KOPT-K1 (cell line): ENCODE results near the gene KIF7.
"Not testable (repeated sequence)": the region's sequence is repeated elsewhere in the genome, so short reads cannot be mapped to it uniquely, and the experiment has no call there.

ENCODE experiments used
- H3K27ac ChIP-seq: fragments of 200-600 bp; sonication (generic); 2 replicates; pipeline ENCODE4 v1.5.1; 2016; ENCODE audit warnings: antibody characterized with exemption, mild to moderate bottlenecking, low read depth, low read length; ENCODE audit not compliant: poor library complexity, severe bottlenecking
- H3K36me3 ChIP-seq: fragments of 200-600 bp; sonication (generic); 2 replicates; pipeline ENCODE4 v1.5.1; 2017; ENCODE audit warnings: antibody characterized with exemption, mild to moderate bottlenecking, low read length, moderate library complexity; ENCODE audit not compliant: insufficient read depth
- H3K9me3 ChIP-seq: fragments of 200-600 bp; sonication (generic); 2 replicates; pipeline ENCODE4 v1.5.1; 2017; ENCODE audit warnings: antibody characterized with exemption, low read length, mild to moderate bottlenecking; ENCODE audit not compliant: insufficient read depth, poor library complexity, severe bottlenecking

KIF7 gene

GRCh38 chr15:89654847-89655805 is at the start of gene KIF7:
KIF7 (minus strand) TSS chr15:89655467; CDS start chr15:89652930, 2,537 bp downstream.
- Histone ChIP-seq H3K36me3 (0 out of 2 replicates have a peak, but pooled peaks cover 4% of the 10 kb centered on the region), H3K9me3 (no peaks in the 10 kb centered on the region), H3K27ac (peak within 1 kb of the TSS; percentile 29)

GRCh38 chr15:89704411-89704810 is 49.1 kb upstream of the KIF7 start:
- Histone ChIP-seq H3K9me3 (no peaks in the 10 kb centered on the region), H3K27ac (no peak overlapping the region)

DNA sequence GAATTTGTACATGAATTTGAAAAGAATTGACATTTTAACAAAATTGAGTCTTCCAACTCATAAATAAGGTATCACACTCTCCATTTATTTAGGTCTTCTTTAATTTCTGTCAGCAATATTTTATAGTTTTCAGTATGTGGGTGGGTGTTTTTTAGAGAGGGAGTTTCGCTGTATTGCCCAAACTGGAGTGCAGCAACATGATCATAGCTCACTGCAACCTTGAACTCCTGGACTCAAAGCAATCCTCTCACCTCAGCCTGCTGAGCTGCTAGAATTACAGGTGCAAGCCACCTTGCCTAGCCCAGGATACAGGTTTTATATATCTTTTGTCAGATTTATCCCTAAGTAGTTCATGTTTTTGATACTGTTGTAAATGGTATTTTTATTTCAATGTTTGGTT is 39.9 kb upstream of the KIF7 start:
- no peaks in the 10 kb centered on the region for H3K9me3 ChIP-seq

More at GRCh38 chr15:89704411-89704810, 49.1 kb upstream of the KIF7 start:
- no peaks in the 10 kb centered on the region for H3K36me3 ChIP-seq

GRCh38 chr15:89693696-89694095 is 38.4 kb upstream of the KIF7 start:
- H3K36me3 ChIP-seq, result no peaks in the 10 kb centered on the region
- H3K9me3 ChIP-seq, result no peaks in the 10 kb centered on the region
- H3K27ac ChIP-seq, result no peak overlapping the region

More for the DNA sequence above, 39.9 kb upstream of the KIF7 start:
- no peak overlapping the region for H3K27ac ChIP-seq
- no peaks in the 10 kb centered on the region for H3K36me3 ChIP-seq

GRCh38 chr15:89693091-89693490 is 37.8 kb upstream of the KIF7 start:
- no peak overlapping the region for H3K27ac ChIP-seq
- H3K36me3 ChIP-seq, result no peaks in the 10 kb centered on the region

DNA sequence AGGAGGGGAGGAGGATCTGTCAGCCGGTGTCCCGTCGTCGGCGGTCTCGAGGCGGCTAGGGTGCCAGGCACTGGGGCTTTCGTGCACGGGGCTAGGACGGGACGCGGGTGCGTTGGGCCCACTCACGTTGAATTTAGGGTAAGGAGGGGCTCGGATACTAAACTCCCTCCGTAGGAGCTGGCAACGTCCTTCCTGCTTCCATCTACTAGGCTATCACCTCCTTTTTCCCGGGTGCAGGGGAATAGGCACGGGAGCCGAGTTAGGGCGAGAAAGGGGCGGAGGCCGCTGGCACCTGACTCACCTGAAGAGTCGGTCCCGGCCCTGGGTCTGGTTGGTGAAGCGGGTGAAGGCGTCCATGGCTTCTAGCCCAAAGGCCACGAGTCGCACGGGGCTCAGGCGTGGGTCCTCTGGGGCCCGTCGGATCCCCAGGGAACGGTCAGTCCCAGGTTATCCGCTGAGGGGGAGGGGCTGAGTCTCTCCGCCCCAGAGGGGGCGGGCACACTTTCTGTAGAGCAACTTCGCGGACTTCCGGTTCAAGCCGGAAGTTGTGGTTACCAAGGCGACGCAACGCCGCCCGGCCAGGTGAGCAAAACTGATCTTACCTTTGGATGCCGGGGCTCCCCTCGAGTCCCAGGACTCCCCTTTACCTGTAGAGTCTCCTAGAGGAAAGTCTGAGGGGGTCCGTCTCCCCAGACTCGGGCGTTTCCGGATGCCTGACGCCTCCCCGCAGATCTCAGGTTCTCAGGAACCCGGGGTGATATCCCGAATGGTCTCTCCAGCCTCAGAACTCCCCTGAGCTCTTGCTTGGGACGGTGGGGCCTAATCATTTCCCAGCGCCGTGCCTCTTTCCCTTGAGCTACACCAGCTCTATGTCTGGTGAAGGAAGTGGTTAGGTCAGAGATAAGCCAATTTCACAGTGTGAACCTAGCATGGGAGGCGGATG is 35.3 kb upstream of the KIF7 start, which contains the start of the genes PEX11A and WDR93:
TSS of gene PEX11A (minus strand) at position 479 of the 943 bp plus-strand sequence. CDS start at position 357, 122 bp downstream.
TSS of gene WDR93 (plus strand) at position 536 of the 943 bp plus-strand sequence. CDS start 10,936 bp downstream, outside the sequence.
- Histone ChIP-seq H3K9me3 (no peaks in the 10 kb centered on the region), H3K27ac (no peak within 1 kb of the TSS), H3K36me3 (no peaks in the 10 kb centered on the region)

More at GRCh38 chr15:89693091-89693490, 37.8 kb upstream of the KIF7 start:
- no peaks in the 10 kb centered on the region for H3K9me3 ChIP-seq

DNA sequence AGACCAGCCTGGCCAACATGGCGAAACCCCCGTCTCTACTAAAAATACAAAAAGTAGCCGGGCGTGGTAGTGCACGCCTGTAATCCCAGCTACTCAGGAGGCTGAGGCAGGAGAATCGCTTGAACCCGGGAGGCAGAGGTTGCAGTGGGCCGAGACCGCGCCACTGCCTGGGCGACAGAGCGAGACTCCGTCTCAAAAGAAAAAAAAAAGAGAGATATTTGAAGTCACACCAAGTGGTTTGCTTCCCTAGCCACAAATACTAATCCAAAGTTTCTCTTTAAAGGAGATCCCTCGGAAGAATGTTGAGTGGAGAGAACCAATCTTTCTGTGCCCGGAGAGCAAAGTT is 34.6 kb upstream of the KIF7 start:
- H3K36me3 ChIP-seq, H3K27ac ChIP-seq, H3K9me3 ChIP-seq: not testable (repeated sequence)

- Histone ChIP-seq H3K9me3 (no peaks in the 10 kb centered on the region), H3K27ac (no peak overlapping the region), H3K36me3 (no peaks in the 10 kb centered on the region)
Measured at GRCh38 chr15:89686522-89686921, 31.3 kb upstream of the KIF7 start.

DNA sequence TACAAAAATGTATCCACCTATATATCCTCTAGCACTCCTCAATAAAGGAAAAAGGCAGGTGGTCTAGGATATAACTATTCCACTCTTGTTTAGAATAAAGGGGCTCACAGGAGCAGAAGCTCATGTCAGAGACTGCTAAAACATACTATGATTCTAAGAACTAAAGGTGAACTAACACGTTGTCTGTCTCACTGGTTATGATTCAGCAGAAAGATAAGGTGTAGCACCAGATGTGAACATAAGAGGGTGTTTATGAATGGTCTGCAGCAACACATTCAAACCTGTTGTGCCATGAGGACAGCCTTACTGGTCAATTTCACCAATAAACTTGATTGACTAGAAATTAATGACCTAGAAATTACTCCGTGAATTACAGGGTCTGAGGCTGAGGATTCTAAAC is 30.7 kb upstream of the KIF7 start:
- H3K36me3 ChIP-seq, result no peaks in the 10 kb centered on the region
- H3K9me3 ChIP-seq, result no peaks in the 10 kb centered on the region
- no peak overlapping the region for H3K27ac ChIP-seq

GRCh38 chr15:89681146-89681545 is 25.9 kb upstream of the KIF7 start:
- H3K27ac ChIP-seq, result no peak overlapping the region
- H3K9me3 ChIP-seq, result no peaks in the 10 kb centered on the region
- no peaks in the 10 kb centered on the region for H3K36me3 ChIP-seq

GRCh38 chr15:89680282-89680873 is 25.1 kb upstream of the KIF7 start:
- no peaks in the 10 kb centered on the region for H3K36me3 ChIP-seq
- no peaks in the 10 kb centered on the region for H3K9me3 ChIP-seq
- no peak overlapping the region for H3K27ac ChIP-seq

GRCh38 chr15:89679212-89679611 is 23.9 kb upstream of the KIF7 start, which contains the start of gene PLIN1:
PLIN1 (minus strand) TSS chr15:89679367; CDS start chr15:89677489, 1,878 bp downstream.
- no peaks in the 10 kb centered on the region for H3K9me3 ChIP-seq
- H3K27ac ChIP-seq, result no peak within 1 kb of the TSS
- no peaks in the 10 kb centered on the region for H3K36me3 ChIP-seq

GRCh38 chr15:89677381-89677780 is 22.1 kb upstream of the KIF7 start:
- Histone ChIP-seq H3K36me3 (no peaks in the 10 kb centered on the region), H3K27ac (no peak overlapping the region), H3K9me3 (no peaks in the 10 kb centered on the region)

DNA sequence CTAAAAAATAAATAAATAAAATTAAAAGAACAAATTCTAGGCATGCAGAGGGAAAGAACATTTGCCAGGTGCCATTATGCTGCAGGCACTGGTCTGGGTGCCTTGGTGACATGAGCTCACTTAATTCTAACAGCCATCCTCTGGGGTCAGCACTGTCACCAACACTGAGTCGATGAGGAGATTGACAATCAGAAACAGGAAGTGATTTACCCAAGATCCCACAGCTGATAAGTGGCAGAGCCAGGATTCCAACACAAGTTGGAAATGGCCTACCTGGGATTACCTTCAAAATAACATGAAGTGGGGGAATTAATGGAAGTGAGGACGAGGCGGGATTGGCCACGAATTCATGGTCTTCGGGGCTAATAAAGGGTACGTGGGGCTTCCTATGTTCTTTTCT is 20.3 kb upstream of the KIF7 start:
- no peaks in the 10 kb centered on the region for H3K9me3 ChIP-seq
- H3K36me3 ChIP-seq, result no peaks in the 10 kb centered on the region
- no peak overlapping the region for H3K27ac ChIP-seq
